AML-193 (cell line): ENCODE results near the gene WNK2.
"Not testable (repeated sequence)": the region's sequence is repeated elsewhere in the genome, so short reads cannot be mapped to it uniquely, and the experiment has no call there.

Source experiments
- DNase-seq, 2 experiments: peaks; one replicate each; lab custom pipeline; 2025; lab: John Stamatoyannopoulos, UW

The WNK2 gene

GRCh38 chr9:93338196-93338595 lies 154.3 kb downstream of the WNK2 start:
- not testable (repeated sequence) for DNase-seq

- DNase-seq = no peak
These were observed 156.2 kb downstream of the WNK2 start for GRCh38 chr9:93340091-93340490.

DNA sequence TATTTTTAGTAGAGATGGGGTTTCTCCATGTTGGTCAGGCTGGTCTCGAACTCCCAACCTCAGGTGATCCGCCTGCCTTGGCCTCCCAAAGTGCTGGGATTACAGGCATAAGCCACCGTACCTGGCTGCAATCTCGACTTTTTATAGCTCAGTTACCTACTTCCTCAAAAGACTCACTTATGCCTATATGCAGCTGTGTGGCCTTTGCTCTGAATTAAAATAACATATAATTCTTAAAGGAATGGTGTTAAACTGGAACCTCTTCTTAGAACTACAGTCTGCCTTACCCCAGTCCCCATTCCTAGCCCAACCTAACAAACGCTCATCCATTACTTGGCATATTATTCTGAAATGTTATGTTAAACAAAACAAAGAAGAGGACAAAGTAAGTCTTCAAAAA lies 157.9 kb downstream of the WNK2 start:
- DNase-seq = not testable (repeated sequence)

GRCh38 chr9:93342428-93342827 lies 158.5 kb downstream of the WNK2 start:
- DNase-seq = not testable (repeated sequence)

DNA sequence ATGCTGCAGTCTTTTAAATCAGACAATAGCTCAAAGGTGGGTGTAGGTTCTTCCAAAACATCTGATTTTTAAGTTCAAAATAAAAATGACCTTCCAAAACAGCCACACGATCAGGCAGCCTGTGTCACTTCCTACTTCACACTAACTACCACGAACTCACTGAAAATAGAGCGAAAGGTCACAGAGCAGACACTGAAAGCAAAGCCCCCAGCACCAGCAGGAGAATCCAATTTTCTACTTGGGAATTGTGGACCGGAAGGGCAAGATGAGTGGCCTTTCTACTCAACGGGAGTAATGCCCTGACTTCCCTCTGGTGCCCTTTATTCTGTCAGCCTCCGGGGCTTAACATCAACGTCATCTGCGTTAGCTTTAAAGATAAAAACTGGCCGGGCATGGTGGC lies 159.7 kb downstream of the WNK2 start:
- no peak for DNase-seq

DNA sequence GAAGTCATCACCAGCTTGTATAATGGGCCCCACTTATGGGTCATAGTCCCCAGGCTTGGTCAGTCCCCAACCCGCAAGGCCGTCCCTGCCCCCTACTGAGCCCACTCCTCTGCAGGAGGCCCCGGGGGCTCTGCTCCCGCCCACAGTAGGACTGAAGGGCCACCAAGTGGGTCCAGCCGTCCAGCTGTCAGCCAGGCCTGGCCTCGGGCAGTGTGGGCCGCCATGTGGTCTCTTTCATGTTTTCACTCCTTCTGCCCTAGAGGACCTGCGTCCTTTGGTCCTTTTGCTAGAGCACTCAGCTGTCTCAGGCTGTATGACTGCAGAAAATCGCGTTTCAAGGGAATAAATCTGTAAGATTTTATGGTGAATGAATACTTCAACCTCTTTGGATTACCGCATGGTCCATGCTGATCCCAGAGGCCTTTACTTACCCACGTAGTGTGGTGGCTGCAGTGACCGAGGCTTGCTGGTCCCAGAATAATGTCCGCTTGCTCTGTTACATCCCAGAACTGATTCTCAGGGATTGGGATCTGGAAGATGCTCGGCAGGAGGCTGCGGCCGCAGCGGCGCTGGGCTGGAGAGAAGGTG lies 161.8 kb downstream of the WNK2 start:
- no peak for DNase-seq

DNA sequence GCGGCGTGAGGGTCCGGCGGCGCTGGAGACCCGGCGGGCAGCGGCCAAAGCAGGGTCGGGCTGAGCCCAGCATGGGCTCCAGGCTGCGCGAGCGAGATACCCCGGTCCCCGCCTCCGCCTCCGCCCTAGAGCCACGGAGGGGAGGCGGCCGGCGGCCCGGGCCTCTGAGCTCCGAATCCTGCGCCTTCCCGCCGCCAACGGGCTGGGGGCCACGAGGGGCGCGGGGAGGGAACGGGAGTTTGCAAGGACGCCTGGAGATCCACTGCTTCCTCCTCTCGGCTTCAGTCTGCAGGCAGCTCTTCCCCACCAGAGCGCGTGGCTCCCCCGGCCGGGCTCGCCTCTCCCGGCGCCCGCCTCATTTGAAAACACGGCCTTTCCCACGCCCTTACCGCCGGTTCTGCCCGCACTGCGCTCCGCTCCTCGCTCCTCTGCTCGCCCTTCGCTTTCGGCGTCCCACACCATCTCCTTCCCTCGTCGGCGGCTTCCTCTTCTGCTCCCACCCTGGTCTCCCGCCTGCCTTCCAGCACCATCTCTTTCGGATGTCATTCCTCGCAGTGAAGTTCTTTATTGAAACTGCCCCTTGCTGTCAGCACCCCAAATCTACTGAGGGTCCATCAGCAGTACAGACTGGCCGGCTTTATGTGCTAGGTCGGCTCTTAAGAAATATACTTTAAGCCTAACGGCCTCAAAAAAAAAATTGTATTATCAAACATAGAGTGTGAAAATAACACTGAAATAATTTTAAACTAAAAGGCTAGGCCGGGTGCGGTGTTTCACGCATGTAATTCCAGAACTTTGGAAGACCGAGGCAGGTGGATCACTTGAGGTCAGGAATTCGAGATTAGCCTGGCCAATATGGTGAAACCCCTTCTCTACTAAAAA lies 162.5 kb downstream of the WNK2 start:
- no peak for DNase-seq

GRCh38 chr9:93347371-93347975 lies 163.5 kb downstream of the WNK2 start:
- not testable (repeated sequence) for DNase-seq

- DNase-seq = not testable (repeated sequence)
These were observed 169.7 kb downstream of the WNK2 start for GRCh38 chr9:93353413-93354310.

GRCh38 chr9:93354451-93354850 lies 170.5 kb downstream of the WNK2 start:
- DNase-seq = no peak

DNA sequence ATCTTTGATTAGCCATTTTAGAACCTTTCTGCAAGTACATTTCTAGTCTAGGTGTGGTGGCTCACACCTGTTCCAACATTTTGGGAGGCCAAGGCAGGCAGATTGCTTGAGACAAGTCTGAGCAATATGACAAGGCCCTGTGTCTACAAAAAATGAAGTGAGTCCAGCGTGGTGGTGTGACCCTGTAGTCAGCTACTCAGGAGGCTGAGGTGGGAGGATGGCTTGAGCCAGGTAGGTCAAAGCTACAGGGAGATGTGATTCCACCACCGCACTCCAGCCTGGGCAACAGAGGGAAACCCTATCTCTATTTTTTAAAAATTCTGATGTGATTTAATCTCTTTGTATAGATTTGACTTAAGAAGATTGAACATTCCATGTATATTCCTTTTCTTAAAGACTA lies 171.9 kb downstream of the WNK2 start:
- no peak for DNase-seq

DNA sequence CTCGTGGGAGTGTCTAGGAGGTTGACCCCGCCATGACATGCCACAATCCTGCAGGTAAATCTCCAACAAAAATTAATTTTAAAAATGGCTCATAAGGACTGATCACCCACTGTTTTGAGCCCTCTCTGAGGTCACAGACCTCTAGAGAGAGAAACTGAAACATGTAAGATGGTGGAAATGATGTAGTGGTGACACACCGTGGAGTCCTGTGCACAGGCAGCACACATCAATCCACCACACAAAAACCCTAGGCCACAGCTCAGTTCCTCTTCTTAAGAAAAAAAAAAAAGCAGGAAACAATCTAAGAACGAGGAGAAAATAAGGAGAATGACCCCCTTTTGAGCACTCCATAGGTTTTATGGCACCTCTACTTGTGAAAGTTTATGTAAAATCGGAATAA lies 173.7 kb downstream of the WNK2 start:
- no peak for DNase-seq

DNA sequence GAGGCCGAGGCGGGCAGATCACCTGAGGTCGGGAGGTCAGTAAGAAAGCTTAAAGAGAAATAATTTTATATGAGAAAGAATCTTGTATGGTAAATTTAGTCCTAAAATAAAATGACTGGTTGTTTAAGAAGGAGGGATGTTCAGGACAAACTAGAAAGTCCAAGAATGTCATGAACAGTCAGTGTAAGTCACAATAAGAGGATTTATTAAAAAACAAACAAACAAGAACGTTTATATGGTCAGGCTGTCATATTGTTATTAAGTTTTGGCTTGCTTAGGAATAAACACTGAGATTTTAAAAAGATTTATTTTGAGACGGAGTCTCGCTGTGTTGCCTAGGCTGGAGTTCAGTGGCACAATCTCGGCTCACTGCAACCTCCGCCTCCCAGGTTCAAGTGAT lies 176.0 kb downstream of the WNK2 start:
- not testable (repeated sequence) for DNase-seq

GRCh38 chr9:93361995-93362394 lies 178.1 kb downstream of the WNK2 start:
- DNase-seq = no peak

GRCh38 chr9:93364734-93365426 lies 180.9 kb downstream of the WNK2 start:
- no peak for DNase-seq

DNA sequence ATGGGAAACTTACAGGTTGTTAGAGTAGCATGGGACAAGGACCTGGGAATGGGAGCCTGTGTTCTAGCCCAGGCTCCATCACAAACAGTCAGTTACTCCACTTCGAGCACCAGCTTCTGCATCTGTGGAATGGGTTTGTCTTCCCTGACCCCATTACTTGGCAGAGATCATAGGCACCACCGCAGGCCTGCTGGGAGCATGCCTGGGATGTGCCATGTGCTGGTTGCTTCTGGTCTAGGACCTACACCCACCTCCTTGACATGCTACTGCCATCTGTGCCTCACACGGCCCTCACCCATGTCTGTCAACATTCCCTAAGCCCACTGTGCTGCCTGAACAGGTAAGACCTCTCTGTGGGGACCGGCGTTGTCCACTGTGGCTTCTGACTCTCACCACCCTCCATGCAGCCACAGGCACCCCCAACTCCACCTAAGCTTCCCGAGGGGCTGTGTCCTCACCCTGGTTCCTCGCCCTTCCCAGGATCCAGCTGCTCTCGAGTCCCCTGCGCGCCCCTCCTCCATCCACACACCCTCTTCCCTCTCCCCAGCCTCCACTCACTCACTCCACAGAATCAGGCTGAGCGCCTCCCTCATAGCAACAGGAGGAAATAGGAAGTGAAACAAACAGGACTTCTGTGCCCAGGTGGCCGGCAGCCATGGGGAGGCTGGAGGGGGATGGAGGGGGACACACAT lies 181.6 kb downstream of the WNK2 start:
- no peak for DNase-seq

- DNase-seq = no peak
These were observed 182.1 kb downstream of the WNK2 start for GRCh38 chr9:93366119-93366447.

- DNase-seq = not testable (repeated sequence)
These were observed 182.5 kb downstream of the WNK2 start for GRCh38 chr9:93366486-93366885.

- DNase-seq = no peak
These were observed 184.5 kb downstream of the WNK2 start for GRCh38 chr9:93368437-93368836.

DNA sequence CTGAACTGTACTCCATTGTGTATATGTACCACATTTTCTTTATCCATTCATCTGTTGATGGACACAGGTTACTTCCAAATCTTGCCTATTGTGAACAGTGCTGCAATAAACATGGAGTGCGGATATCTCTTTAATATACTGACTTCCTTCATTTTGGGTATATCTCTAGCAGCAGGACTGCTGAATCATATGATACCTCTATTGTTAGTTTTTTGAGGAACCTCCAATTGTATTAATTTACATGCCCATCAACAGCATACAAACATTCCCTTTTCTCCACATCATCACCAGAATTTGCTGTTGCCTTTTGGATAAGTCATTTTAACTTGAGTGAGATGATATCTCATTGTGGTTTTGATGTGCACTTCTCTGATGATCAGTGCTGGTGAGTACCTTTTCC lies 185.7 kb downstream of the WNK2 start:
- DNase-seq = no peak
